HepG2 (cell line): ENCODE results near the gene PRSS33. TPM values are rescaled to one million over a fixed set of nuclear protein-coding genes. Genes with fewer than 3 reads are reported as not detected.

ENCODE experiments used
- ARNT2 ChIP-seq: sonication (generic); formaldehyde crosslinking; IDR thresholded peaks from 2 replicates; pipeline ENCODE4 v1.8.0; 2022; ENCODE audit warnings: mild to moderate bottlenecking, low read depth, missing genetic modification reagents, moderate library complexity
- FIP1L1 ChIP-seq: fragments of 200-400 bp; formaldehyde crosslinking; IDR thresholded peaks from 2 replicates; pipeline ENCODE4 v1.6.1; 2018; ENCODE audit warnings: low read depth, mild to moderate bottlenecking, low read length, moderate library complexity, borderline replicate concordance; ENCODE audit not compliant: insufficient read depth
- FOXK1 ChIP-seq: sonication (generic); formaldehyde crosslinking; IDR thresholded peaks from 2 replicates; pipeline ENCODE4 v1.4.0; 2020; ENCODE audit warnings: low read depth, missing genetic modification reagents, borderline replicate concordance
- FOXK2 ChIP-seq: fragments of 450-650 bp; IDR thresholded peaks from 2 replicates; pipeline ENCODE4 v1.6.1; 2016
- KDM3A ChIP-seq: IDR thresholded peaks from 2 replicates; pipeline ENCODE4 v1.6.1; 2018; ENCODE audit warnings: low read depth, missing compliant biosample characterization
- PAF1 ChIP-seq: IDR thresholded peaks from 2 replicates; pipeline ENCODE4 v1.6.1; 2016; ENCODE audit warnings: missing genetic modification reagents, missing compliant biosample characterization
- REXO4 ChIP-seq: sonication (generic); formaldehyde crosslinking; IDR thresholded peaks from 2 replicates; pipeline ENCODE4 v1.8.0; 2022; ENCODE audit warnings: missing genetic modification reagents, mild to moderate bottlenecking, borderline replicate concordance
- ZBTB1 ChIP-seq: sonication (generic); formaldehyde crosslinking; IDR thresholded peaks from 2 replicates; pipeline ENCODE4 v1.4.0; 2020; ENCODE audit warnings: missing genetic modification reagents, borderline replicate concordance
- polyA plus RNA-seq, 8 experiments: library from polyadenylated mRNA; depleted of rRNA in 3 of 8; stranded (reverse) in 7 of 8; unstranded in 1 of 8; fragments of >200 nt; fragmentation: Illumina TruSeq in 4 of 8; extraction: Trizol in 4 of 8; gene quantifications; 2 replicates each; pipeline versions ENCODE4 v1.2.1 to v1.2.3, GENCODE V29; 2011 to 2016; ENCODE audit warnings: low read depth in 4 of 8, missing spikeins in 1 of 8, mixed read lengths in 1 of 8; ENCODE audit not compliant: insufficient read depth in 1 of 8
- total RNA-seq, 5 experiments: library from RNA; depleted of rRNA; stranded (reverse); fragments of >200 nt; fragmentation: Illumina TruSeq; extraction: Trizol; gene quantifications; 2 replicates each; pipeline ENCODE4 v1.2.3, GENCODE V29; 2016; ENCODE audit warnings: low read depth in 1 of 5
- TF ChIP-seq, protein P1 (sequence below): sonication (generic); formaldehyde crosslinking; IDR thresholded peaks from 2 replicates; pipeline ENCODE4 v1.4.0; 2020; ENCODE audit warnings: mild to moderate bottlenecking, missing genetic modification reagents, borderline replicate concordance
- TF ChIP-seq, protein P2 (sequence below): sonication (generic); formaldehyde crosslinking; IDR thresholded peaks from 2 replicates; pipeline ENCODE4 v1.8.0; 2023; ENCODE audit warnings: mild to moderate bottlenecking, missing genetic modification reagents
- TF ChIP-seq, protein P3 (sequence below): sonication (generic); formaldehyde crosslinking; IDR thresholded peaks from 2 replicates; pipeline ENCODE4 v1.4.0; 2020; ENCODE audit warnings: missing genetic modification reagents
- TF ChIP-seq, protein P4 (sequence below): sonication (generic); formaldehyde crosslinking; IDR thresholded peaks from 2 replicates; pipeline ENCODE4 v1.4.0; 2020; ENCODE audit warnings: missing genetic modification reagents
- TF ChIP-seq, protein P5 (sequence below): sonication (generic); formaldehyde crosslinking; IDR thresholded peaks from 2 replicates; pipeline ENCODE4 v1.4.0; 2020; ENCODE audit warnings: missing genetic modification reagents, borderline replicate concordance

The PRSS33 gene
- total and polyA plus RNA-seq, 2 of the 13 experiments (the other 11 are each of a cell fraction or from before 2014, with no cell fraction given) = not detected

DNA sequence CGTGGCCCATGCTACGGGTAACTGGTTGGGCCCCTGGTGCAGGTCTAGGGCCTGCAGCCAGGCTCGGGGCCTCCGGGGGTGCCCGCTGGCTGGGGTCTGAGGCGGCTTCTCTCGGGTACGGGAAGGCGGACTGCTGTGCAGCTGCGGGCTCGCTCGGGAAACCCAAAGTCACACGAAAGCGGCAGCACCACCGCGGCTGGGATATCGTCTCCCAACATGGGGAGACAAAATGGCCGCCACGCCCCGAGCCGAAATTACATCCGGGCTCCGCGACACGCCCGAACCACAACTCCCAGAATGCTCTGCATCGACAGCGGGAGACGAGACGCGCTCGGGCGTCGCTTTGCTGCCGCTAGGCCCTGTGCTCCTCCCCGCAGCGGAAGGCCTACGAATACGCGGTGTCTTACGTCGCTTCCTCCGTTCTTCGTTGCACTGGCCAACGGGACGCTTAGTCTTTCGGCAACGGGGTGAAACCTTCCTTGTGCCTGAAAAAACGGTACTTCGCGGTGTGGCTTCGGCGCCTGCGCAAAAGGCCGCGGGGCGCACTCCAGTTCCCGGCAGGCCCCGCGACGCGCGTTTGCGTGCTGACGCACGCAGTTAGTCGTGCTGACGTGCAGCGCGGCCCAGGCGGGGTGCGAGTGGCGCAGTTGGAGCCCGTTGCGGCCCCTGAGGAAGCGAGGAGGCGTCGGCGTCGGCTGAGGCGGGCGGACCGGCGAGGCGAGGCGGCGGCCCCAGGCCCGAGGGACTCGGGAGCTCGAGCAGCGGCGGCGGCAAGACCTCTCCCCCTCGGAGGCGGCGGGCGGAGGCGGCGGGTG is 35.1 kb downstream of the PRSS33 start, which contains the start of gene SRRM2 (continued):
- TF ChIP-seq, protein P1, sequence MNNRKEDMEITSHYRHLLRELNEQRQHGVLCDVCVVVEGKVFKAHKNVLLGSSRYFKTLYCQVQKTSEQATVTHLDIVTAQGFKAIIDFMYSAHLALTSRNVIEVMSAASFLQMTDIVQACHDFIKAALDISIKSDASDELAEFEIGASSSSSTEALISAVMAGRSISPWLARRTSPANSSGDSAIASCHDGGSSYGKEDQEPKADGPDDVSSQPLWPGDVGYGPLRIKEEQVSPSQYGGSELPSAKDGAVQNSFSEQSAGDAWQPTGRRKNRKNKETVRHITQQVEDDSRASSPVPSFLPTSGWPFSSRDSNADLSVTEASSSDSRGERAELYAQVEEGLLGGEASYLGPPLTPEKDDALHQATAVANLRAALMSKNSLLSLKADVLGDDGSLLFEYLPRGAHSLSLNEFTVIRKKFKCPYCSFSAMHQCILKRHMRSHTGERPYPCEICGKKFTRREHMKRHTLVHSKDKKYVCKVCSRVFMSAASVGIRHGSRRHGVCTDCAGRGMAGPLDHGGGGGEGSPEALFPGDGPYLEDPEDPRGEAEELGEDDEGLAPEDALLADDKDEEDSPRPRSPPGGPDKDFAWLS (CRISPR knock-in tag) = peak; percentile 84; the same call in 1 of the 2 replicates
- TF ChIP-seq FOXK2 (no peak), FIP1L1 (0 out of 2 replicates have a peak, but pooled peaks have one; percentile 44), ZBTB1 (CRISPR knock-in tag) (peak; percentile 9; the same call in 1 of the 2 replicates), KDM3A (CRISPR knock-in tag) (peak; percentile 9; the same call in 1 of the 2 replicates), FOXK1 (no peak), REXO4 (0 out of 2 replicates have a peak, but pooled peaks have one; percentile 25), PAF1 (CRISPR knock-in tag) (no peak), ARNT2 (peak; percentile 83)
- TF ChIP-seq, protein P2, sequence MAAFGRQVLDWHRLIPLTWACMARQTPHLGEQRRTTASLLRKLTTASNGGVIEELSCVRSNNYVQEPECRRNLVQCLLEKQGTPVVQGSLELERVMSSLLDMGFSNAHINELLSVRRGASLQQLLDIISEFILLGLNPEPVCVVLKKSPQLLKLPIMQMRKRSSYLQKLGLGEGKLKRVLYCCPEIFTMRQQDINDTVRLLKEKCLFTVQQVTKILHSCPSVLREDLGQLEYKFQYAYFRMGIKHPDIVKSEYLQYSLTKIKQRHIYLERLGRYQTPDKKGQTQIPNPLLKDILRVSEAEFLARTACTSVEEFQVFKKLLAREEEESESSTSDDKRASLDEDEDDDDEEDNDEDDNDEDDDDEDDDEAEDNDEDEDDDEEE (CRISPR knock-in tag) = peak; percentile 58; the same call in 1 of the 2 replicates
- TF ChIP-seq, protein P3, sequence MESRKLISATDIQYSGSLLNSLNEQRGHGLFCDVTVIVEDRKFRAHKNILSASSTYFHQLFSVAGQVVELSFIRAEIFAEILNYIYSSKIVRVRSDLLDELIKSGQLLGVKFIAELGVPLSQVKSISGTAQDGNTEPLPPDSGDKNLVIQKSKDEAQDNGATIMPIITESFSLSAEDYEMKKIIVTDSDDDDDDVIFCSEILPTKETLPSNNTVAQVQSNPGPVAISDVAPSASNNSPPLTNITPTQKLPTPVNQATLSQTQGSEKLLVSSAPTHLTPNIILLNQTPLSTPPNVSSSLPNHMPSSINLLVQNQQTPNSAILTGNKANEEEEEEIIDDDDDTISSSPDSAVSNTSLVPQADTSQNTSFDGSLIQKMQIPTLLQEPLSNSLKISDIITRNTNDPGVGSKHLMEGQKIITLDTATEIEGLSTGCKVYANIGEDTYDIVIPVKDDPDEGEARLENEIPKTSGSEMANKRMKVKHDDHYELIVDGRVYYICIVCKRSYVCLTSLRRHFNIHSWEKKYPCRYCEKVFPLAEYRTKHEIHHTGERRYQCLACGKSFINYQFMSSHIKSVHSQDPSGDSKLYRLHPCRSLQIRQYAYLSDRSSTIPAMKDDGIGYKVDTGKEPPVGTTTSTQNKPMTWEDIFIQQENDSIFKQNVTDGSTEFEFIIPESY (CRISPR knock-in tag) = no peak
- TF ChIP-seq, protein P4, sequence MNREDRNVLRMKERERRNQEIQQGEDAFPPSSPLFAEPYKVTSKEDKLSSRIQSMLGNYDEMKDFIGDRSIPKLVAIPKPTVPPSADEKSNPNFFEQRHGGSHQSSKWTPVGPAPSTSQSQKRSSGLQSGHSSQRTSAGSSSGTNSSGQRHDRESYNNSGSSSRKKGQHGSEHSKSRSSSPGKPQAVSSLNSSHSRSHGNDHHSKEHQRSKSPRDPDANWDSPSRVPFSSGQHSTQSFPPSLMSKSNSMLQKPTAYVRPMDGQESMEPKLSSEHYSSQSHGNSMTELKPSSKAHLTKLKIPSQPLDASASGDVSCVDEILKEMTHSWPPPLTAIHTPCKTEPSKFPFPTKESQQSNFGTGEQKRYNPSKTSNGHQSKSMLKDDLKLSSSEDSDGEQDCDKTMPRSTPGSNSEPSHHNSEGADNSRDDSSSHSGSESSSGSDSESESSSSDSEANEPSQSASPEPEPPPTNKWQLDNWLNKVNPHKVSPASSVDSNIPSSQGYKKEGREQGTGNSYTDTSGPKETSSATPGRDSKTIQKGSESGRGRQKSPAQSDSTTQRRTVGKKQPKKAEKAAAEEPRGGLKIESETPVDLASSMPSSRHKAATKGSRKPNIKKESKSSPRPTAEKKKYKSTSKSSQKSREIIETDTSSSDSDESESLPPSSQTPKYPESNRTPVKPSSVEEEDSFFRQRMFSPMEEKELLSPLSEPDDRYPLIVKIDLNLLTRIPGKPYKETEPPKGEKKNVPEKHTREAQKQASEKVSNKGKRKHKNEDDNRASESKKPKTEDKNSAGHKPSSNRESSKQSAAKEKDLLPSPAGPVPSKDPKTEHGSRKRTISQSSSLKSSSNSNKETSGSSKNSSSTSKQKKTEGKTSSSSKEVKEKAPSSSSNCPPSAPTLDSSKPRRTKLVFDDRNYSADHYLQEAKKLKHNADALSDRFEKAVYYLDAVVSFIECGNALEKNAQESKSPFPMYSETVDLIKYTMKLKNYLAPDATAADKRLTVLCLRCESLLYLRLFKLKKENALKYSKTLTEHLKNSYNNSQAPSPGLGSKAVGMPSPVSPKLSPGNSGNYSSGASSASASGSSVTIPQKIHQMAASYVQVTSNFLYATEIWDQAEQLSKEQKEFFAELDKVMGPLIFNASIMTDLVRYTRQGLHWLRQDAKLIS (CRISPR knock-in tag) = no peak
- TF ChIP-seq, protein P5, sequence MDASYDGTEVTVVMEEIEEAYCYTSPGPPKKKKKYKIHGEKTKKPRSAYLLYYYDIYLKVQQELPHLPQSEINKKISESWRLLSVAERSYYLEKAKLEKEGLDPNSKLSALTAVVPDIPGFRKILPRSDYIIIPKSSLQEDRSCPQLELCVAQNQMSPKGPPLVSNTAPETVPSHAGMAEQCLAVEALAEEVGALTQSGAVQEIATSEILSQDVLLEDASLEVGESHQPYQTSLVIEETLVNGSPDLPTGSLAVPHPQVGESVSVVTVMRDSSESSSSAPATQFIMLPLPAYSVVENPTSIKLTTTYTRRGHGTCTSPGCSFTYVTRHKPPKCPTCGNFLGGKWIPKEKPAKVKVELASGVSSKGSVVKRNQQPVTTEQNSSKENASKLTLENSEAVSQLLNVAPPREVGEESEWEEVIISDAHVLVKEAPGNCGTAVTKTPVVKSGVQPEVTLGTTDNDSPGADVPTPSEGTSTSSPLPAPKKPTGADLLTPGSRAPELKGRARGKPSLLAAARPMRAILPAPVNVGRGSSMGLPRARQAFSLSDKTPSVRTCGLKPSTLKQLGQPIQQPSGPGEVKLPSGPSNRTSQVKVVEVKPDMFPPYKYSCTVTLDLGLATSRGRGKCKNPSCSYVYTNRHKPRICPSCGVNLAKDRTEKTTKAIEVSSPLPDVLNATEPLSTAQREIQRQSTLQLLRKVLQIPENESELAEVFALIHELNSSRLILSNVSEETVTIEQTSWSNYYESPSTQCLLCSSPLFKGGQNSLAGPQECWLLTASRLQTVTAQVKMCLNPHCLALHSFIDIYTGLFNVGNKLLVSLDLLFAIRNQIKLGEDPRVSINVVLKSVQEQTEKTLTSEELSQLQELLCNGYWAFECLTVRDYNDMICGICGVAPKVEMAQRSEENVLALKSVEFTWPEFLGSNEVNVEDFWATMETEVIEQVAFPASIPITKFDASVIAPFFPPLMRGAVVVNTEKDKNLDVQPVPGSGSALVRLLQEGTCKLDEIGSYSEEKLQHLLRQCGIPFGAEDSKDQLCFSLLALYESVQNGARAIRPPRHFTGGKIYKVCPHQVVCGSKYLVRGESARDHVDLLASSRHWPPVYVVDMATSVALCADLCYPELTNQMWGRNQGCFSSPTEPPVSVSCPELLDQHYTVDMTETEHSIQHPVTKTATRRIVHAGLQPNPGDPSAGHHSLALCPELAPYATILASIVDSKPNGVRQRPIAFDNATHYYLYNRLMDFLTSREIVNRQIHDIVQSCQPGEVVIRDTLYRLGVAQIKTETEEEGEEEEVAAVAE (CRISPR knock-in tag) = no peak; the same call in 1 of the 2 replicates
